Panc1 (cell line): ENCODE data around the gene CYB5RL.

Experiments
- POLR2AphosphoS5 ChIP-seq: IDR thresholded peaks from 2 replicates; pipeline ENCODE4 v1.6.1; 2012; ENCODE audit warnings: mild to moderate bottlenecking, low read depth, low read length, moderate library complexity
- SIN3A ChIP-seq: IDR thresholded peaks from 2 replicates; pipeline ENCODE4 v1.6.1; 2012; ENCODE audit warnings: low read depth, mild to moderate bottlenecking, low read length, moderate library complexity, borderline replicate concordance; ENCODE audit not compliant: insufficient read depth
- TCF7L2 ChIP-seq: IDR thresholded peaks from 2 replicates; pipeline ENCODE4 v1.6.1; 2011; ENCODE audit warnings: mild to moderate bottlenecking, low read depth, low read length, inconsistent platforms
- TF ChIP-seq, protein P1 (sequence below): fragments of 450-650 bp; IDR thresholded peaks from 2 replicates; pipeline ENCODE4 v1.5.1; 2017; ENCODE audit warnings: mild to moderate bottlenecking
- TF ChIP-seq, protein P2 (sequence below), 2 experiments: IDR thresholded peaks; 2 replicates each; pipeline ENCODE4 v1.6.1; 2011 to 2012; ENCODE audit warnings: low read depth in 2 of 2, control low read depth in 1 of 2, low read length in 1 of 2, mild to moderate bottlenecking in 1 of 2, moderate library complexity in 1 of 2; ENCODE audit not compliant: insufficient read depth in 1 of 2

DNA sequence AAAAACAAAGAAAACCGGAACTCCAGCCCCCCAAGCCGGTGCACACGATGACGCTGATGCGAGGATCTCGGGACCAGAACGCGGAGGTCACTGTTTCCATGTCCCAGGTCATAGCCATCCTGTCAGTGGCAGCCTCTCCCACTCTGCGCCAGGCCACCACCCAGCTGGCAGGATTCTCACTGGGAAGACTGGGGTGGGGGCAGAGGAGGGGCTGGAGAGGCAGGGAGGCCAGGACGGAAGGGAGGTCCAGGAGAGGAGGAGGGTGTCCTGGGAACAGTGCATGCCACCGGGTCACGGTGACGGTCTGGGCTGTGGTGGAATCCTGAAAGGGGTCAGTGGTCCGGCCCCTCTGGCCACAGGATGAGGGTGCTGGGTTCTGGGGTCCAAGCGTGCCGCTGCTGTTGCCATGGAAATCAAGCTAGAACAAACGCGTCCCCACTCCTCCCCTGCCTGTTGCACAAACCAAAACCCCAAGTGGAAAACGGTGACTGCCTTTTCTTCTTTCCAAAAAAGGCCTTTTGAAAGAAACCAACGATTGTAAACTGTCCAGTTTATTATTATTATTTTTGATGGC lies 26.2 kb upstream of the CYB5RL start:
- TF ChIP-seq, protein P1, sequence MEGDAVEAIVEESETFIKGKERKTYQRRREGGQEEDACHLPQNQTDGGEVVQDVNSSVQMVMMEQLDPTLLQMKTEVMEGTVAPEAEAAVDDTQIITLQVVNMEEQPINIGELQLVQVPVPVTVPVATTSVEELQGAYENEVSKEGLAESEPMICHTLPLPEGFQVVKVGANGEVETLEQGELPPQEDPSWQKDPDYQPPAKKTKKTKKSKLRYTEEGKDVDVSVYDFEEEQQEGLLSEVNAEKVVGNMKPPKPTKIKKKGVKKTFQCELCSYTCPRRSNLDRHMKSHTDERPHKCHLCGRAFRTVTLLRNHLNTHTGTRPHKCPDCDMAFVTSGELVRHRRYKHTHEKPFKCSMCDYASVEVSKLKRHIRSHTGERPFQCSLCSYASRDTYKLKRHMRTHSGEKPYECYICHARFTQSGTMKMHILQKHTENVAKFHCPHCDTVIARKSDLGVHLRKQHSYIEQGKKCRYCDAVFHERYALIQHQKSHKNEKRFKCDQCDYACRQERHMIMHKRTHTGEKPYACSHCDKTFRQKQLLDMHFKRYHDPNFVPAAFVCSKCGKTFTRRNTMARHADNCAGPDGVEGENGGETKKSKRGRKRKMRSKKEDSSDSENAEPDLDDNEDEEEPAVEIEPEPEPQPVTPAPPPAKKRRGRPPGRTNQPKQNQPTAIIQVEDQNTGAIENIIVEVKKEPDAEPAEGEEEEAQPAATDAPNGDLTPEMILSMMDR, result no peak
- TF ChIP-seq POLR2AphosphoS5, result no peak
- no peak for TF ChIP-seq SIN3A
- no peak for TF ChIP-seq TCF7L2
- TF ChIP-seq, protein P2, sequence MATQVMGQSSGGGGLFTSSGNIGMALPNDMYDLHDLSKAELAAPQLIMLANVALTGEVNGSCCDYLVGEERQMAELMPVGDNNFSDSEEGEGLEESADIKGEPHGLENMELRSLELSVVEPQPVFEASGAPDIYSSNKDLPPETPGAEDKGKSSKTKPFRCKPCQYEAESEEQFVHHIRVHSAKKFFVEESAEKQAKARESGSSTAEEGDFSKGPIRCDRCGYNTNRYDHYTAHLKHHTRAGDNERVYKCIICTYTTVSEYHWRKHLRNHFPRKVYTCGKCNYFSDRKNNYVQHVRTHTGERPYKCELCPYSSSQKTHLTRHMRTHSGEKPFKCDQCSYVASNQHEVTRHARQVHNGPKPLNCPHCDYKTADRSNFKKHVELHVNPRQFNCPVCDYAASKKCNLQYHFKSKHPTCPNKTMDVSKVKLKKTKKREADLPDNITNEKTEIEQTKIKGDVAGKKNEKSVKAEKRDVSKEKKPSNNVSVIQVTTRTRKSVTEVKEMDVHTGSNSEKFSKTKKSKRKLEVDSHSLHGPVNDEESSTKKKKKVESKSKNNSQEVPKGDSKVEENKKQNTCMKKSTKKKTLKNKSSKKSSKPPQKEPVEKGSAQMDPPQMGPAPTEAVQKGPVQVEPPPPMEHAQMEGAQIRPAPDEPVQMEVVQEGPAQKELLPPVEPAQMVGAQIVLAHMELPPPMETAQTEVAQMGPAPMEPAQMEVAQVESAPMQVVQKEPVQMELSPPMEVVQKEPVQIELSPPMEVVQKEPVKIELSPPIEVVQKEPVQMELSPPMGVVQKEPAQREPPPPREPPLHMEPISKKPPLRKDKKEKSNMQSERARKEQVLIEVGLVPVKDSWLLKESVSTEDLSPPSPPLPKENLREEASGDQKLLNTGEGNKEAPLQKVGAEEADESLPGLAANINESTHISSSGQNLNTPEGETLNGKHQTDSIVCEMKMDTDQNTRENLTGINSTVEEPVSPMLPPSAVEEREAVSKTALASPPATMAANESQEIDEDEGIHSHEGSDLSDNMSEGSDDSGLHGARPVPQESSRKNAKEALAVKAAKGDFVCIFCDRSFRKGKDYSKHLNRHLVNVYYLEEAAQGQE (IDR thresholded peaks at IDR 0.05; ENCODE audit: insufficient read depth in 1 of 2, low read depth in 2 of 2, low read length in 1 of 2), result no peak
